SK-N-SH treated with all-trans-retinoic acid at 6 μM for 48 hours (cell line): ENCODE measurements around the gene PODNL1.

Experiments
- OSR1 ChIP-seq: fragments of 250-450 bp; sonication (Bioruptor Pico); IDR thresholded peaks from 2 replicates; pipeline ENCODE4 v1.8.0; 2022; ENCODE audit warnings: moderate library complexity, mild to moderate bottlenecking, inconsistent platforms
- TSHZ2 ChIP-seq: fragments of 250-450 bp; sonication (Bioruptor Pico); IDR thresholded peaks from 2 replicates; pipeline ENCODE4 v1.5.0; 2020; ENCODE audit warnings: mild to moderate bottlenecking, moderate library complexity
- ZNF565 ChIP-seq: fragments of 450-650 bp; formaldehyde crosslinking; conservative IDR thresholded peaks from 2 replicates; pipeline ENCODE4 v1.5.0; 2020; ENCODE audit warnings: low read depth, mild to moderate bottlenecking, moderate library complexity
- TF ChIP-seq, protein P1 (sequence below): fragments of 250-450 bp; sonication (Bioruptor Pico); IDR thresholded peaks from 2 replicates; pipeline ENCODE4 v1.8.0; 2020; ENCODE audit warnings: mild to moderate bottlenecking, moderate library complexity, borderline replicate concordance

PODNL1 gene

GRCh38 chr19:13881251-13881691, 56.9 kb downstream of the PODNL1 start (continued):
- TF ChIP-seq TSHZ2 (CRISPR knock-in tag) (no peak), ZNF565 (CRISPR knock-in tag) (no peak), OSR1 (CRISPR knock-in tag) (no peak)
- TF ChIP-seq, protein P1, sequence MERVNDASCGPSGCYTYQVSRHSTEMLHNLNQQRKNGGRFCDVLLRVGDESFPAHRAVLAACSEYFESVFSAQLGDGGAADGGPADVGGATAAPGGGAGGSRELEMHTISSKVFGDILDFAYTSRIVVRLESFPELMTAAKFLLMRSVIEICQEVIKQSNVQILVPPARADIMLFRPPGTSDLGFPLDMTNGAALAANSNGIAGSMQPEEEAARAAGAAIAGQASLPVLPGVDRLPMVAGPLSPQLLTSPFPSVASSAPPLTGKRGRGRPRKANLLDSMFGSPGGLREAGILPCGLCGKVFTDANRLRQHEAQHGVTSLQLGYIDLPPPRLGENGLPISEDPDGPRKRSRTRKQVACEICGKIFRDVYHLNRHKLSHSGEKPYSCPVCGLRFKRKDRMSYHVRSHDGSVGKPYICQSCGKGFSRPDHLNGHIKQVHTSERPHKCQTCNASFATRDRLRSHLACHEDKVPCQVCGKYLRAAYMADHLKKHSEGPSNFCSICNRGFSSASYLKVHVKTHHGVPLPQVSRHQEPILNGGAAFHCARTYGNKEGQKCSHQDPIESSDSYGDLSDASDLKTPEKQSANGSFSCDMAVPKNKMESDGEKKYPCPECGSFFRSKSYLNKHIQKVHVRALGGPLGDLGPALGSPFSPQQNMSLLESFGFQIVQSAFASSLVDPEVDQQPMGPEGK = no peak
